GM10248 (cell line): ENCODE results near the gene POP4.
"Not testable (repeated sequence)": the region's sequence is repeated elsewhere in the genome, so short reads cannot be mapped to it uniquely, and the experiment has no call there.

Experiments
- CTCF ChIA-PET: fragments of 300-600 bp; sonication (Branson Sonifier 250); formaldehyde crosslinking; extraction: SDS; loops from one replicate; lab custom pipeline; 2021; ENCODE audit warnings: antibody characterized with exemption; lab: Yijun Ruan, JAX
- POLR2A ChIA-PET: fragments of 350-650 bp; sonication (Branson Sonifier 250); formaldehyde crosslinking; extraction: SDS; loops from one replicate; lab custom pipeline; 2020; ENCODE audit warnings: antibody characterized with exemption; lab: Yijun Ruan, JAX
- DNase-seq: peaks from one replicate; pipeline ENCODE4 v3.0.0; 2012; ENCODE audit errors: extremely low spot score
- TF ChIP-seq, protein P1 (sequence below): IDR thresholded peaks from 2 replicates; pipeline ENCODE4 v1.5.1; 2012; ENCODE audit warnings: mild to moderate bottlenecking, low read depth; ENCODE audit errors: extremely low read depth, missing control alignments, control extremely low read depth

The POP4 gene, protein sequence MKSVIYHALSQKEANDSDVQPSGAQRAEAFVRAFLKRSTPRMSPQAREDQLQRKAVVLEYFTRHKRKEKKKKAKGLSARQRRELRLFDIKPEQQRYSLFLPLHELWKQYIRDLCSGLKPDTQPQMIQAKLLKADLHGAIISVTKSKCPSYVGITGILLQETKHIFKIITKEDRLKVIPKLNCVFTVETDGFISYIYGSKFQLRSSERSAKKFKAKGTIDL

DNA sequence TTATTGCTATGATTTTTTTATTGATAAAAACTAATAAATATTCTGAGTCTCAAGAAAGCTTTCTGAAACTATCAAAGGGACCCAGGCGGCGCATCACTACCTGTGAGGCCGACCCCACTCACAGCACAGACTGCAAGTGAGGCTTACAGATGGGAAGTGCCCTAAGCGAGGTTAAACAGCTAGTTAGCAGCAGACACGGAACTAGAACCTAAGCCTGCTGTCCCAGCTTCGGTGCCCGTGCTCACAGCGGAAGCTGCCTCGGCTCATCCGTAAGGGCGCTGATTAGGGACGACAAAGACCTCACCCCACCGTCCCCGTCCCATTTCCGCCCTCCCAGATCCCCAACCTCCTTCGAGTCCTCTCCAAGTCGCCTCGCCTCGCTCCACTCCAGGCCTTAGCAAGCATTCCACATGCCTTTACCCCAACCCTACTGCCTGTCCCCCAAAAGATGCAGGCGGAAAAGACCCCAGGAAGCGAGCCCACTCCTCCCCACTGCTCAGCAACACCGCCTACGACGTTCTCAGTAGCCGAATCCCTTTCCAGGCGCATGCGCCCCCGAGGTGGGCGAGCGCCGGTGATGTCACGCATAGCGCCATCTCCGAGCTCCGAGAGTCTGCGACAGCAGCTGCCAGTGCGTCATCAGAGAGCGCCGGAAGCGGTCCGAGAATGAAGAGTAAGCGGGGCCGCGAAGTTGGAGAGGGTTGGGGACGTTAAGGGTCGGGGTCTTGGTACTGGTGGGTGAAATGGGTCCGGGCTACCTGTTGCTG, at the start of gene POP4:
Gene POP4 (plus strand): TSS at position 631 of the 767 bp plus-strand sequence. CDS start 36 bp downstream, at position 667.
- ChIA-PET CTCF (interaction anchor here (1.1 to 10.3 kb wide), 10 partner anchors 9 to 125 kb away, joined by 3 to 115 read pairs (median 5); partner anchors contain the start of genes C19orf12 and PLEKHF1), POLR2A (interaction anchor here (0.6 to 1.4 kb wide), 5 partner anchors 23 to 109 kb away, joined by 3 to 5 read pairs (median 3); partner anchors contain the start of genes C19orf12 and PLEKHF1)
- DNase-seq = peak; percentile 97
- TF ChIP-seq, protein P1, sequence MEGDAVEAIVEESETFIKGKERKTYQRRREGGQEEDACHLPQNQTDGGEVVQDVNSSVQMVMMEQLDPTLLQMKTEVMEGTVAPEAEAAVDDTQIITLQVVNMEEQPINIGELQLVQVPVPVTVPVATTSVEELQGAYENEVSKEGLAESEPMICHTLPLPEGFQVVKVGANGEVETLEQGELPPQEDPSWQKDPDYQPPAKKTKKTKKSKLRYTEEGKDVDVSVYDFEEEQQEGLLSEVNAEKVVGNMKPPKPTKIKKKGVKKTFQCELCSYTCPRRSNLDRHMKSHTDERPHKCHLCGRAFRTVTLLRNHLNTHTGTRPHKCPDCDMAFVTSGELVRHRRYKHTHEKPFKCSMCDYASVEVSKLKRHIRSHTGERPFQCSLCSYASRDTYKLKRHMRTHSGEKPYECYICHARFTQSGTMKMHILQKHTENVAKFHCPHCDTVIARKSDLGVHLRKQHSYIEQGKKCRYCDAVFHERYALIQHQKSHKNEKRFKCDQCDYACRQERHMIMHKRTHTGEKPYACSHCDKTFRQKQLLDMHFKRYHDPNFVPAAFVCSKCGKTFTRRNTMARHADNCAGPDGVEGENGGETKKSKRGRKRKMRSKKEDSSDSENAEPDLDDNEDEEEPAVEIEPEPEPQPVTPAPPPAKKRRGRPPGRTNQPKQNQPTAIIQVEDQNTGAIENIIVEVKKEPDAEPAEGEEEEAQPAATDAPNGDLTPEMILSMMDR = no peak

DNA sequence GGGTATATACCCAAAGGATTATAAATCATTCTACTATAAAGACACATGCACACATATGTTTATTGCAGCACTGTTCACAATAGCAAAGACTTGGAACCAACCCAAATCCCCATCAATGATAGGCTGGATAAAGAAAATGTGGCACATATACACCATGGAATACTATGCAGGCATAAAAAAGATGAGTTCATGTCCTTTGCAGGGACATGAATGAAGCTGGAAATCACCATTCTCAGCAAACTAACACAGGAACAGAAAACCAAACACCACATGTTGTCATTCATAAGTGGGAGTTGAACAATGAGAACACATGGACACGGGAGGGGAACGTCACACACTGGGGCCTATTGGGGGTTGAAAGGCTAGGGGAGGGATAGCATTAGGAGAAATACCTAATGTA, 47.0 kb upstream of the POP4 start:
- DNase-seq, CTCF ChIA-PET, POLR2A ChIA-PET: not testable (repeated sequence)

DNA sequence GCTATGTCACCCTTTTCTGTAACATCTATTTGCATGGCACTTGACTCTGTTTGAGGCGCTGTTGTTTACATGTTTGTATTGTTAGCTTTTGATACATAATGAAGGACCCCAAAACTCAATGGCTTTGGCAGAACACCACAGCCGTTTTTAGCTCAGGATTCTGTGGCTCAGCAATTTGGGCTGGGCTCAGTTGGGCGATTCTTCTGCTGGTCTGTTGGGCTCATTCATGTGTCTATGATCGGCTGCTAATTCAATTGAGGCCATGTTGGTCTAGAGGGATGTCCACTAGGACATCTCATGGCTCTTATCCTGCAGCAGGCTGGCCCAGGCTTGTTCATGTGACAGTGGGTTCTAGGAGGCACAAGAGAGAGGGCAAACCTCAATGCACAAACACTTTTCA, 46.3 kb upstream of the POP4 start:
- DNase-seq = no peak
- TF ChIP-seq, protein P1 = no peak
- CTCF ChIA-PET = no interaction called here
- POLR2A ChIA-PET = no interaction called here

DNA sequence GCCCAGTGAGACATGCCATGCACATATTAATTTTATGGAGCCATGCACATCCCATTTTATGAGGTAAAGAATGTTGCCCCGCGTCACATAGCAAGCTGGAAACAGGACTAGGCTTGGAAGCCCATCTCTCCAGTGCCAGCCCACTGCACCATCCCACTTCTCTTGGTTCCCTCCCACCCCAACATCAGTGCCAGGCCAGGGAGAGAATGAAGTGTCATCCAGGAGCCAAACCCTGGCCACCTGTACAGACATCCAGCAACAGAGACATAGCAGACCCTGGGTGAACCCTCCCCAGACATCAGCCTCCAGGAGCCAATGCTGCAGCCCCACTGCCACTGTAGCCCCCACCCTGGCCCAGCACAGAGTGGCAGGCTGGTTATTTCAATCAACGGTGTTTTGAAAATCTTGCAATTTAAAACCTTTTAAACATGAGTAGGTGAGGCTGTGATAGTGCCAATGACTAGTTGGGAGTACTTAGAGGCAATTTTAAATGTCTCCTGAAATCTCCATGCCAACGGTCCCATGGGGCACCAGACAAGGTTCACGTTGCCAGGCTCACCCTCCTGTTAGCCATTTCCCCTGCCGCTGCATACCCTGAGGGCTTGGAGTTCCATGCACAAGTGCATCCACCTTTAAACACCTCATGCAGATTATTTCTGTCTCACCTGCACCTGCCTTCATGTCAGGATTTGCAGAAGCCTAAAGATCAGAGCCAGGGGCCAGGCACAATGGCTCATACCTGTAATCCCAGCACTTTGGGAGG, 45.6 kb upstream of the POP4 start:
- DNase-seq = no peak
- ChIA-PET CTCF (no interaction called here), POLR2A (no interaction called here)
- TF ChIP-seq, protein P1 = no peak

DNA sequence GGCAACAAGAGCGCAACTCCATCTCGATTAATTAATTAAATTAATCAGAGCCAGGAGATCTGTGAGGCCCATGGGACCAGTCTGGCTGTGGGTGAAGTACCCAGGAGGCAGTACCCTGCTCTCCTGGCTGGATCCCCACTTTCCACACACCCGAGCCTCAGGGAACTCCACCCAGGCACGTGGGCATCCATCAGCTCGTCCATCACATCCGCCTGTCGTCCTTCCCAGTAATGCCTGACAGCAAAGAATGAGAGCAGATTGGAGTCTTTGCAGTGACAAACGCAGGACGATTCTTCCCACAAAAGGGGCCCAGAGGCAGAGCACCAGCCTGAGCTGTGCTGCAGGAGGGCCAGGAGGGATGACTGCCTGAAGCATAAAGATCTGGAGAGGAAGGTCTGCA, 44.5 kb upstream of the POP4 start:
- TF ChIP-seq, protein P1 = no peak
- ChIA-PET CTCF (no interaction called here), POLR2A (no interaction called here)
- DNase-seq = no peak

DNA sequence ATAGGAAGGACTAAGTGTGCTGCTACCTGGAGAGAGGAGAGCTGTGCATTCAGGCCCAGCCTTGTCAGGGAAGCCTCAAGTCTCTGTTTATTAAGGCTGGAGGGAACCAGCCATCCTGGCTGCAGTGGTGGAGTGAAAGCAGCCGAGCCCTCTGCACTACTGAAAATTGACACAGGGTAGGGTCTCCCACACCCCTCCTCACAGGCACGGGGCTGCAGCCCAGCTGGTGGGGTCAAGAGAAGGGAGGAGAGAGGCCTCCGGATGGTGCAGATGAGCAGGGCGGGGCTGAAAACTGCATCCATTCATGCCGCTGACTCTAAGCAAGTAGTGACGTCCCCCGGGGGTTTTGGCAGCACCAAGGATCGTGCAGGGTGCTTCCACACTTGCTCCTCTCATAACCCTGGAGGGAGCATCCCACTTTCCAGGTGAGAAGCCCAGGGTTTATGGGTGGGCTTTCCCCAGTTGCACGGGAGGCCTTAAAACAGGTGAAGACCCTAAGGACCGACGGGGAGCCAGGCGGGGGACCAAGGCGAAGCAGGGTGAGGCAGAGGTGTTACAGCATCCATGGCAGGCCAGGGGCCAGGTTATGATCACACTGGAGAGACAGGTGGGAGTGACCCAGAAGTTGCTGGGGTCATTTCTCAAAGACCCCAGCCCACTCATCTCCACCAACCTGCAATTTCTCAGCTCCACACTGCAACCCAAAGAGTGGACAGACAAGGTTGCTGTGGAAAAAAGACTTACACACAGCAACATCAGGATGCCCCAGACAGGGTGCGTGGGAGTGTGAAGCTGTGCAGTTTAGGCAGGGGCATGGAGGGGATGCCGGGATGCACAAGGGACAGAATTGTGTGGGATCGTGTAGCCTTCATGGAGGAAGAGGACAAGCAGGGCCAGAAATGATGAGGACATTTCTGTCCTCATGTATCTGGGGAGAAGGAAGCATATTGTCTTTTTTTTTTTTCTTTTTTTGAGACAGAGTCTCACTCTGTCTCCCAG, 43.5 kb upstream of the POP4 start:
- ChIA-PET POLR2A (no interaction called here), CTCF (interaction anchor here (1.1 to 1.3 kb wide), 2 partner anchors 8 to 35 kb away, joined by 3 read pairs; no protein-coding TSS in a partner anchor)
- no peak for DNase-seq
- TF ChIP-seq, protein P1 = no peak
